Stimulated activated CD8-positive, alpha-beta memory T cell treated with anti-CD3 and anti-CD28 coated beads, Interleukin-4, amount 100 ng/mL, for 48 hours (primary cell): ENCODE measurements around the gene CHST1.

Source experiments
- DNase-seq: peaks from one replicate; pipeline ENCODE4 v3.0.0-alpha.2; 2020

CHST1 gene

GRCh38 chr11:45643598-45644260 lies 21.7 kb downstream of the CHST1 start:
- DNase-seq: no peak

GRCh38 chr11:45641961-45642360 lies 23.5 kb downstream of the CHST1 start:
- no peak for DNase-seq

GRCh38 chr11:45638051-45638450 lies 27.4 kb downstream of the CHST1 start:
- no peak for DNase-seq

GRCh38 chr11:45635907-45636306 lies 29.5 kb downstream of the CHST1 start:
- DNase-seq: no peak

GRCh38 chr11:45625611-45626010 lies 39.8 kb downstream of the CHST1 start:
- no peak for DNase-seq

GRCh38 chr11:45624095-45624494 lies 41.3 kb downstream of the CHST1 start:
- no peak for DNase-seq

- no peak for DNase-seq
These were observed 42.6 kb downstream of the CHST1 start for GRCh38 chr11:45622861-45623260.

- DNase-seq: no peak
These were observed 43.1 kb downstream of the CHST1 start for GRCh38 chr11:45622283-45622682.

- no peak for DNase-seq
These were observed 43.8 kb downstream of the CHST1 start for GRCh38 chr11:45621588-45621987.

- no peak for DNase-seq
These were observed 45.2 kb downstream of the CHST1 start for GRCh38 chr11:45620243-45620642.

- no peak for DNase-seq
These were observed 46.5 kb downstream of the CHST1 start for GRCh38 chr11:45618897-45619296.

GRCh38 chr11:45617871-45618601 lies 47.4 kb downstream of the CHST1 start:
- DNase-seq: no peak

GRCh38 chr11:45616802-45617549 lies 48.4 kb downstream of the CHST1 start:
- no peak for DNase-seq

GRCh38 chr11:45615182-45615792 lies 50.1 kb downstream of the CHST1 start:
- no peak for DNase-seq

- no peak for DNase-seq
These were observed 51.1 kb downstream of the CHST1 start for GRCh38 chr11:45614196-45614828.

- no peak for DNase-seq
These were observed 54.8 kb downstream of the CHST1 start for GRCh38 chr11:45610627-45611026.

GRCh38 chr11:45609902-45610301 lies 55.5 kb downstream of the CHST1 start:
- DNase-seq: no peak

- DNase-seq: no peak
These were observed 56.1 kb downstream of the CHST1 start for GRCh38 chr11:45609337-45609736.

GRCh38 chr11:45607995-45608394 lies 57.4 kb downstream of the CHST1 start:
- no peak for DNase-seq

- DNase-seq: no peak
These were observed 58.7 kb downstream of the CHST1 start for GRCh38 chr11:45606514-45607281.

GRCh38 chr11:45605051-45605450 lies 60.4 kb downstream of the CHST1 start:
- no peak for DNase-seq
